Measurements from ENCODE around the gene RNF26.

- TF ChIP-seq TCF12 (IDR thresholded peaks at IDR 0.05; ENCODE audit: low read depth) (no peak), EP300 (IDR thresholded peaks at IDR 0.05; ENCODE audit: borderline replicate concordance) (no peak)
Measured at GRCh38 chr11:119298726-119299125, 35.6 kb upstream of the RNF26 start.

Measured in Ishikawa (cell line).